Uterus (tissue), 4 donors: Measurements from ENCODE around the gene ZNF521. TPM values are rescaled to one million over a fixed set of nuclear protein-coding genes. Genes with fewer than 3 reads are reported as not detected.

ENCODE experiments used
- DNase-seq, 2 donors: peaks; one replicate each; pipeline ENCODE4 v3.0.0-alpha.2; 2019 to 2020
- H3K27ac ChIP-seq, 2 donors: fragments of 200-600 bp; sonication (generic); 1 replicate in 1 of 2; 2 replicates in 1 of 2; pipeline ENCODE4 v1.5.1; 2016 to 2018
- H3K27me3 ChIP-seq, 2 donors: fragments of 200-600 bp; sonication (generic); one replicate each; pipeline ENCODE4 v1.5.1; 2018 to 2019; ENCODE audit warnings: control low read depth in 1 of 2
- H3K36me3 ChIP-seq, 2 donors: fragments of 200-600 bp; sonication (generic); one replicate each; pipeline ENCODE4 v1.5.1; 2019; ENCODE audit warnings: control low read depth in 1 of 2
- H3K4me1 ChIP-seq, 2 donors: fragments of 200-600 bp; sonication (generic); one replicate each; pipeline ENCODE4 v1.5.1; 2018 to 2019; ENCODE audit warnings: control low read depth in 1 of 2
- H3K4me3 ChIP-seq, 2 donors: fragments of 200-600 bp; sonication (generic); 1 replicate in 1 of 2; 2 replicates in 1 of 2; pipeline ENCODE4 v1.5.1; 2018 to 2019; ENCODE audit warnings: mild to moderate bottlenecking in 1 of 2
- H3K9me3 ChIP-seq, 2 donors: fragments of 200-600 bp; sonication (generic); one replicate each; pipeline ENCODE4 v1.5.1; 2019; ENCODE audit warnings: control low read depth in 1 of 2
- CTCF ChIP-seq, 4 experiments: fragments of 200-600 bp in 2 of 4; fragments of 450-650 bp in 2 of 4; sonication (generic) in 2 of 4; IDR thresholded peaks; one replicate each; pipeline ENCODE4 v1.5.1; 2016 to 2019; ENCODE audit warnings: antibody characterized with exemption in 4 of 4, mild to moderate bottlenecking in 2 of 4, moderate library complexity in 1 of 4
- POLR2A ChIP-seq, 2 donors: fragments of 450-650 bp; IDR thresholded peaks; one replicate each; pipeline ENCODE4 v1.6.1; 2016; ENCODE audit warnings: antibody characterized with exemption in 2 of 2, mild to moderate bottlenecking in 1 of 2, moderate library complexity in 1 of 2
- intact Hi-C: fragments of 100-400 bp; cut with DNase I; formaldehyde crosslinking; loops from one replicate; pipeline ENCODE4 v1.15.1; 2023; ENCODE audit warnings: low total_unique reads
- total RNA-seq, 4 donors: library from RNA; depleted of rRNA in 3 of 4; stranded (reverse); fragments of >200 nt in 3 of 4; gene quantifications; one replicate each; pipeline versions ENCODE4 v1.1.0 to v1.2.4, GENCODE V29; 2014 to 2023
- donor health status: DM: yes; HTN: yes; CAD: no.

Gene ZNF521
- total RNA-seq, 4 donors from 2014 or later = 47.4 to 116 (median 72.8) TPM

DNA sequence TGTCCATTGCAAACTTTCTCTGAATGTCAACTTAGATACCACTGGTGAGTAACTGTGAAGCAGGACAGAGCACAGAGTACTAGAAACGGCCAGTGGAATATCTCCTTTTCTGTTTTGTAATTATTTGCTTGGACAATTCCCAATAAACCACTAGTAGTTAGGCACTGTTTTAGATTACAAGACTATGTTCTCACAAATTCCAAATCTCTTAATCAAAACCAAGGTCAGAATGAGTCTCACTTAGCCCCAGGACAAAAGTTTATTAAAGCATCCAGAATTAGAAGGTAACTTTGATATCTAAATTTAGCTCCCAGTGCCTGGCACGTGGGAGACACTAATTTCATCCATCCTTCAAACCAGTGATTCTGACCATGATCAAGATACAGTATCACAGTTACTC is 89.0 kb downstream of the ZNF521 start:
- H3K4me3 ChIP-seq = no peak overlapping the region
- H3K27me3 ChIP-seq = no peaks in the 10 kb centered on the region
- H3K9me3 ChIP-seq = no peaks in the 10 kb centered on the region
- H3K4me1 ChIP-seq = no peaks in the 10 kb centered on the region
- H3K27ac ChIP-seq = no peak overlapping the region
- no peaks in the 10 kb centered on the region for H3K36me3 ChIP-seq
- TF ChIP-seq POLR2A (IDR thresholded peaks at IDR 0.05) (no peak), CTCF (IDR thresholded peaks at IDR 0.05) (no peak)
- no peak for DNase-seq
- intact Hi-C loops = no loop called here

GRCh38 chr18:25261768-25262167 is 90.2 kb downstream of the ZNF521 start:
- Histone ChIP-seq H3K4me1 (no peaks in the 10 kb centered on the region), H3K36me3 (no peaks in the 10 kb centered on the region), H3K9me3 (no peaks in the 10 kb centered on the region), H3K27me3 (no peaks in the 10 kb centered on the region), H3K27ac (no peak overlapping the region), H3K4me3 (no peak overlapping the region)
- TF ChIP-seq POLR2A (IDR thresholded peaks at IDR 0.05) (no peak), CTCF (IDR thresholded peaks at IDR 0.05) (no peak)
- DNase-seq = no peak
- intact Hi-C loops = no loop called here

DNA sequence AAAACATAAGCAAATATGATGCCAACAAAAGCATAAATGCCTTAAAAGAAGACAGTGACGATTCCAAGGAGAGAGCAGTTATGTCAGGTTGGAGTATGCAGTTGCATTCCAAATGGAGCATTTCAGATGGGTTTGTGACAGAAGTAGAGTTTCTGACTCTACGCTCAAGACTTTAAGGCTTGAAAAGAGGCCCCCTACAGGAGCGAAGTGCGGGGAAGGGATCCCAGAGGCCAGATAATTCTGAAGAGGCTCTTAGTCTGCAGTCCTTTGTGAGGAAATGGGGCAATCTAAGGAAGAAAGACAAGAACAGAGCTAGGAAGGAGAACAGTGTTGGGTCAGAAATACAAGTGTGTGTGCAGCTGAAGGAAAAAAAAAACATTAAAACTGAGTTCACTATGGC is 95.5 kb downstream of the ZNF521 start:
- Histone ChIP-seq H3K4me1 (no peaks in the 10 kb centered on the region), H3K4me3 (no peak overlapping the region), H3K36me3 (no peaks in the 10 kb centered on the region), H3K27me3 (no peaks in the 10 kb centered on the region), H3K27ac (no peak overlapping the region), H3K9me3 (no peaks in the 10 kb centered on the region)
- intact Hi-C loops = no loop called here
- no peak for DNase-seq
- TF ChIP-seq CTCF (IDR thresholded peaks at IDR 0.05) (no peak), POLR2A (IDR thresholded peaks at IDR 0.05) (no peak)

DNA sequence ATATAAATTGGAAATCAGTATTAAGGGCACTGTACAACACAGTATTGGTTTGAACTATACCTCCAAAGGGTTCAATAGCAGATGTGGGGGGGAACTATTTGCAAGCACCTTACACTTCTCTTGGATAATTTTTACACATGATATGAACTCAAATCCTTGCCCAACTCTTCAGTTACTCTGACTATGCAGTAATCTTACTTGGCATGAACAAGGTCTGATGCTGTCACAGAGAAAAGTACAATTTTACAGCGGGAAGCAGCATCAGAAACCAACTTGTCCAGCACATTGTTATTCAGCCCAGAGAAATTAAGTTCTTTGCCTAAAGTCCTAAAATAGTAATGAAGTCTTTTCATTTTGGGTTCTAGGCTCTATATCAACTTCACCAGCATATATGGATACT is 98.2 kb downstream of the ZNF521 start:
- no peaks in the 10 kb centered on the region for H3K9me3 ChIP-seq
- DNase-seq = no peak
- no peak for TF ChIP-seq CTCF (IDR thresholded peaks at IDR 0.05)
- TF ChIP-seq POLR2A (IDR thresholded peaks at IDR 0.05) = no peak
- no peaks in the 10 kb centered on the region for H3K27me3 ChIP-seq
- no peaks in the 10 kb centered on the region for H3K4me1 ChIP-seq
- H3K27ac ChIP-seq = no peak overlapping the region
- H3K36me3 ChIP-seq = no peaks in the 10 kb centered on the region
- intact Hi-C loops = no loop called here
- H3K4me3 ChIP-seq = no peak overlapping the region

- Histone ChIP-seq H3K9me3 (no peaks in the 10 kb centered on the region), H3K4me1 (no peaks in the 10 kb centered on the region), H3K36me3 (no peaks in the 10 kb centered on the region), H3K27me3 (no peaks in the 10 kb centered on the region), H3K27ac (peak overlapping the region in 1 of 2 donors; percentile 34), H3K4me3 (no peak overlapping the region)
- TF ChIP-seq CTCF (IDR thresholded peaks at IDR 0.05) = no peak
- no peak for TF ChIP-seq POLR2A (IDR thresholded peaks at IDR 0.05)
- intact Hi-C loops = no loop called here
- DNase-seq = no peak
These were observed 98.8 kb downstream of the ZNF521 start for GRCh38 chr18:25253136-25253535.
